SW 1271 (cell line): ENCODE measurements around the gene CTDSP2.
"Not testable (repeated sequence)": the region's sequence is repeated elsewhere in the genome, so short reads cannot be mapped to it uniquely, and the experiment has no call there.

ENCODE experiments used
- DNase-seq, 2 experiments: peaks; one replicate each; lab custom pipeline; 2025; lab: John Stamatoyannopoulos, UW

Gene CTDSP2

DNA sequence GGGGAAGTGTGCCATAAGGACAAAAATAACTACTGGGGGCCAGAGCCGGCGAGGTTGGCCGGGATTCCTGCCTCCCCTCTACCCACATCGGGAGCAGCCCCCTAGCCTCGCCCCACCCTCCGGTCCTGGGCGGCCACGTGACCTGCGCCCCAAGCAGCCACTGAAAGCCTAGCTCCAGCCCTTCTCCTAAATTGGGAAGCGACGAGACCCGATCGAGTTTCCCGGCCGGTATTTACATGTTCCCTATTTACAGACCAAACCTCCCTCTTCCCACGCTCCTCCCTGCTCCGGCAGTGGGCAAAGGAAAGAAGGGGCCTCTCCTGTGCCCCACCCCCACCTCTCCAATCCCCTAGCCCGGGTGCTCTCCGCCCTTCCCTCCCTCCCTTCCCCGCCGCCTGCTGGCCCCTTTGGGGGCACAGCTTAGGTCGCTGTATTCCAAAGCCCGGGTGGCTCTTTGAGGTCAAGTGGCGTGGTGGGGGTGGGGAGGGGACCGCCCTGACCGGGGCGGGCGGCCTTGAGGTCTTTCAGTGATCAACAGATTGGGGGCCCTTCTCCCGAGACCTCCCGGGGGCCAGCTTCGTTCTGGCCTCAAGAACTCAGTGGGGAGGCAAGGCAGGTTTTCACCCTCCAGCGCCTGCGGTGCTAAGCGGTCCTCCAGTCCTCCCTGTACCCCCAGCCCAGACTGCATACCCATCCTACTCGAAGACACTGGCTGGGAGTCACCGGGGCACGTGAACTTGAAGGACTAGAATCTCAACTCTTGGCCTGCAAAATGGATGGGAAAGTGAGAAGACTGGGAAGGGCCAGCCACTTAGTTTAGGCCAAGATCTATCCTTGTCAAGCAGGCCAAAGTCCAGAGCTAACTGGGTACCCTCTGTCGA, 6.3 kb upstream of the CTDSP2 start:
- DNase-seq = no peak

- no peak for DNase-seq
Measured at GRCh38 chr12:57852200-57852599, 5.7 kb upstream of the CTDSP2 start.

GRCh38 chr12:57851552-57851951, 5.0 kb upstream of the CTDSP2 start:
- no peak for DNase-seq

DNA sequence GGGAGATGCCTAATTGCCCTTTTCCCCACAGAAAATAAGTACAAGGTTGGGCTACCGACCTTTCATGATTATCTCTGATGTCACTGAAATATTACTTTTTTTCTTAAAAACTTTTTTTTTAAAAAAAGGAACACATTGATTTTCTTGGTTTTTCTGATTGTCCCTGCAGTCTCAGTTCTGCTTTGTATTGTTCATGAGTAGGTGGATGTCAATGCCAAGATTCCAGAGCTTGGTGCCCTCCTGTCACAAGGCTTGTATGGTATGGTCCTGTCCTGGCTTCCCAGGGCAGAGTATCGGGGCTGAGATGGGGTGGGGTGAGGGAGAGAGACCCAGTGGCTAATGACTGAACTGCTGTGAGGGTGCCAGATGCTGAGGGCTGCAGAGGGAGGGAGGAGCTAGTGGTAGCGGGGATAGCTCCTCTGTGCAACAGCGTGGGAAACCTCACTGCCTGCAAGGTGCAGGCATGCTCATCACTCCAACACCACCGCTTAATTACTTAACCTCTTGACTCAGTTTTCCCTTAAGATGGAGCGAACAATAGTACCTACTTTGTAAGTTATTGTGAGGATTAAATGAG, 4.4 kb upstream of the CTDSP2 start:
- no peak for DNase-seq

DNA sequence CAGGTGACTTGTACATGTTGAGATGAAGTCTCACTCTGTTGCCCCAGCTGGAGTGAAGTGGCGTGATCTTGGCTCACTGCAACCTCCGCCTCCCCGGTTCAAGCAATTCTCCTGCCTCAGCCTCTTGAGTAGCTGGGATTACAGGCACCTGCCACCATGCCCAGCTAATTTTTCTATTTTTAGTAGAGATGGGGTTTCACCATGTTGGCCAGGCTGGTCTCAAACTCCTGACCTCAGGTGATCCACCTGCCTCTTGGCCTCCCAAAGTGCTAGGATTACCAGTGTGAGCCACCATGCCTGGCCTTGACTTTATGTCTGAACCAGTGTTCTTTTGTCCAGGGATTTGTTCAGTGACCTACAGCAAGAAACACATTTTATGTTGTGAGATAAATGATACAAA, 2.9 kb upstream of the CTDSP2 start:
- not testable (repeated sequence) for DNase-seq

GRCh38 chr12:57849035-57849434, 2.5 kb upstream of the CTDSP2 start:
- no peak for DNase-seq

GRCh38 chr12:57848208-57848607, 1.7 kb upstream of the CTDSP2 start:
- no peak for DNase-seq

GRCh38 chr12:57846285-57846576, 298 bp downstream of the CTDSP2 start:
- no peak for DNase-seq

DNA sequence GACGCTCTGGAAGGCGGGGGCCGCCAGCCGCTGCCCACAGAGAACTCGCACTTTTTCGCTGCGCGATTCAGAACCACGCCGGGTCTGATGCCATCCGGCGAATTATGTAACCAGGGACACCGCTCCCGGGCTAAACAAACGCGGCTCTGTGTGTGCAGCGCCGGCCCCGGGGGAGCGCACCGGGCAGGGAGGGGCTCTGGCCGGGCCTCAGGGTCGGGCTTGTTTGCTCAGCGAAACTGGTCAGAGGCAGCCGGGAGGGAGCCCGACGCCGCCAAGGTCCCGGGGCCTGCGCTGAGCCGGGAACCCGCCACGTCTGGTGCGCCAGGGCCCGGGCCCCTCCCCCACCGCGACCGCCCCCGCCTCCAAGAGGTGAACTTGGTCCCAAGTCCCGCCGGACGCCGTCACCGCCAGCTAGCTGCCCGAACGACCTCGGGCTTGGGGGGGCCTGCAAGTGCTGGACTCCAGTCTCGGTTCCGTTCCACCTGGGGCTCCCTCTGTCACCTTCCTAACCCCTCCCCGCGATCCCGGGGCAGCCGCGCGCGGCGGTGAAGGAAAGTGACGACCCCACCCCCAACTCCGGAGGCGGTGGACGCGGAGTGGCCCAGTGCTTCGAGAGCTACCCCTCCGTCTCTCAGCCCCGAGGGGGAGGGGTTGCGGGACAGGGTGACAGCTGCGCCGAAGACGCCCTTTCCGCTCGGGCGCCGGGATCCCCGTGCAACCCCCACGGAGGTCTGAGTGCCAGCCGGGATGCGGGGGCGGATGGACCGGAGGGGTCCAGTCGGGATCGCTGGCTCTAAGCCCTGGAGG, 848 bp downstream of the CTDSP2 start:
- peak in 1 of 2 experiments; percentile 23 for DNase-seq

DNA sequence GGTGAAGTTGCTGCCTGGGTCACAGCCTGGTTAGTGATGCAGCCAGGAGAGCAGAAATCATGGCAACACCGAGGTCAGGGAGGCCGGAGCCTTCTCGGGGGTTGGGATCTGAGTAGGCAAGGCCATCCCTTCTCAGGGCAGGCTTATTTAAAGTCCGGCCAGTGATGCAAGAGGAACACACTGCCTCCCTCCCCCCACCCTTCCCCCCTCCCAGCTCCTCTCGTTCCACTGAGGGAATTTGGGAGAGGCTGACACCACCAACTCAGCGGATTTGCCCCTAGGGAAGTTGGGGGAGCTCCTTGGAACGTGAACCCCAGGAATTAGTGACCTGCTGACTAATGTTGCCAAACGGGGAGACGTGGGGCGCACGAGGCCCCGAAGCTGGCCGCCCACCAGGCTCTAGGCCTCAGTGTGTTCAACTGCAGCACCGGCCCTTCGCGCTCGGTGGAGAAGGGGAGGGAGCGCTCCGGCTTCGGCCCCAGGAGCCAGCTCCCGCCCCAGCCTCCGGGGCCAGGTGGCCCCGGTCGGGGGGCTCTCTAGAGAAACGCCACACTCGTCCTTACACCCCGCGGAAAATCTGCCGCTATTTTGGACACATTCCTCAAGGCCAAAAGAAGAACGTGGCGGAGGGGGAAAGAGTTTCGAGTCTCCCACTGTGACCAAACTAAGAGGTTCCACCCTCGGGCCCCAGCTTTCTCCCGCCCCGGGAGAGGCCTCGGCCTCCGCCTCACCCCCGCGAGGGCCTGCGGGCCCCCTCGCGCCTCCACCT, 1.6 kb downstream of the CTDSP2 start:
- DNase-seq = peak; percentile 30 to 52

GRCh38 chr12:57842342-57843294, 3.9 kb downstream of the CTDSP2 start:
- peak in 1 of 2 experiments; percentile 15 for DNase-seq

DNA sequence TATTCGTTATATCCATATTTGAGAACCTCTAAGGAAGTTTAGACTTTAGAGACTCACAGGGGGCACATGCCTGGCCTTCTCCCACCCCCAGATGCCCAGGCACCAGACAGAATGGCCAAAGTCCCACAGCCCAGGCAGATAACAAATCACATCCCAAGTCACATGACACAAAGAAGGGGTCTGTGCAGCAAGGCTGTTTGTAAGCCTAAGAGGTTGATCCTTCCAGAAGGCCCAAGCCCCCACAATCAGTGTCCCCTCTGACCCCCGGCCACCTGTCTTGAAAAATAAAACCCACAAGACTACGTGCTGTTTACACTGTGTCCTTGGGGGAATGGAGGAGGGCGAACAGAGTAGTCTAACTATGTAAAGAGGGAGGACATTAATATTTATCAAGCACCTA, 5.1 kb downstream of the CTDSP2 start:
- no peak for DNase-seq

GRCh38 chr12:57840726-57841125, 5.8 kb downstream of the CTDSP2 start:
- DNase-seq = no peak

DNA sequence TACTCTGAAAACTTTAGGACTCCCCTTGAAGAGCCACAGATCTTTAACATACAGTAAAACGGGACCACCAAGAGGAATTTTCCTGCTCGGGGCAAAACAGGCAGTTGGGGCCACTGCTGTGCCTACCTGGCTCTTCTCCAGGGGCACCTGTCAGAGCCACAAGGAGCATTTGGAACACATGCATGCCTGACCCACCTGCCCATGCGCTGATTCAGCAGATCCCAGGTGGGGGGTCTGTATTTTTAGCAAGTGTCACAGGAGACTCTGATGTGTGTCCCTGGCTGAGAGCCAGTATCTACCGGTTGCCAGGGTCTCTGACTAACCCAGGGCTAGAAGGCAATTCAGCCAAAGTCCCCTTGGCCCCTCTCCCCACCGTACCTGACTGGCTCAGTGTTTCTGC, 6.5 kb downstream of the CTDSP2 start:
- DNase-seq = no peak

GRCh38 chr12:57838594-57839302, 7.8 kb downstream of the CTDSP2 start:
- no peak for DNase-seq

DNA sequence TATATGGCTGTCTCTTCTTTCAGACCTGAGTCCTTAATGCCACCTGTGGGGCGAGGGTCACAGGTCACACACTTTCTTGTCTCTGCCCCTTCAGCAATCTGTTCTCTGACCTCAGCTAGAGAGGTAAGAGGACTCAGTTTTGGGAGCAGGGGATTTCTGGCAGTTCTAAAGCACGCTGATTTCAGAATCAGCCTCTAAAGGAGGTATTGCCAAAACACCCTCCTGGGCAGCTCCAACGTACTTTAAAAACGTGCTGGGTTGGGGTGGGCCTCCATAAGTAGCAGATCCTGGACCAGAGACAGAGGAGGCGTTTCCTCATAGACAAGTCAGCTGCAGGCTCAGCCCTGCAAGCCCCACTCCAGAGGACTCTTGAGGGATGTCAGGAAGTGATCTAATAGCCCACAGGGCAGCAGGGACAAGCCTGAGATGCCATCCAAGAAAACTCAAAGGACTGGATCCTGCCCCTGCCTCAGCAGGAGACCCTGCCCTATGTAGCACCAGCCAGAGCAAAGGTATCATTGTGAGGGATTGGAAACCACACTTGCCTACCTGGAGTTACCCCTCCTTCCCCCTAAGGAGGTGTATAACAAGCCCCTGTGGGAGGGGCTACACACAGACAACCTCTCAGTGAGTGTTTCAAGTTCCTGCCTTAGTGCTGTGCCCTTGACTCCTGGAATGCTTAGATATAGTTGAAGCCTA, 8.5 kb downstream of the CTDSP2 start:
- peak; percentile 65 to 80 for DNase-seq

- peak; percentile 51 to 76 for DNase-seq
Measured at GRCh38 chr12:57836442-57837375, 9.8 kb downstream of the CTDSP2 start.
